Activated T-helper 2 cell treated with anti-CD3 and anti-CD28 coated beads, Interferon-gamma antibody, Interleukin-2, Interleukin-4, amounts not matched to agents 10 μg/mL and 5 μg/mL and 100 μg/mL, durations not matched to agents 14 hours and 24 hours and 36 hours (primary cell): Measurements from ENCODE around the gene RNPEPL1. TPM values are rescaled to one million over a fixed set of nuclear protein-coding genes. Genes with fewer than 3 reads are reported as not detected.

Experiments
- DNase-seq: peaks from one replicate; pipeline ENCODE4 v3.0.0; 2021; ENCODE audit warnings: low spot score
- H3K27ac Mint-ChIP-seq: one replicate; pipeline ENCODE4 v1.8.0; 2021; ENCODE audit warnings: mixed read lengths
- H3K27me3 Mint-ChIP-seq: one replicate; pipeline ENCODE4 v1.8.0; 2021; ENCODE audit warnings: low read depth, mixed read lengths
- H3K36me3 Mint-ChIP-seq: one replicate; pipeline ENCODE4 v1.8.0; 2021; ENCODE audit warnings: low read depth, mixed read lengths
- H3K4me1 Mint-ChIP-seq: one replicate; pipeline ENCODE4 v1.8.0; 2021; ENCODE audit warnings: low read depth, mixed read lengths
- H3K4me3 Mint-ChIP-seq: one replicate; pipeline ENCODE4 v1.8.0; 2021; ENCODE audit warnings: low read depth, mild to moderate bottlenecking, moderate library complexity, mixed read lengths
- H3K9me3 Mint-ChIP-seq: one replicate; pipeline ENCODE4 v1.8.0; 2021; ENCODE audit warnings: mixed read lengths
- intact Hi-C: fragments of 100-400 bp; cut with micrococcal nuclease; formaldehyde crosslinking; loops from one replicate; pipeline ENCODE4 v1.15.1; 2023
- total RNA-seq: library from RNA; stranded (reverse); gene quantifications from 2 replicates; pipeline ENCODE4 v1.2.3, GENCODE V29; 2022

Gene RNPEPL1
- total RNA-seq, 1 donor from 2014 or later: 71.3 TPM

DNA sequence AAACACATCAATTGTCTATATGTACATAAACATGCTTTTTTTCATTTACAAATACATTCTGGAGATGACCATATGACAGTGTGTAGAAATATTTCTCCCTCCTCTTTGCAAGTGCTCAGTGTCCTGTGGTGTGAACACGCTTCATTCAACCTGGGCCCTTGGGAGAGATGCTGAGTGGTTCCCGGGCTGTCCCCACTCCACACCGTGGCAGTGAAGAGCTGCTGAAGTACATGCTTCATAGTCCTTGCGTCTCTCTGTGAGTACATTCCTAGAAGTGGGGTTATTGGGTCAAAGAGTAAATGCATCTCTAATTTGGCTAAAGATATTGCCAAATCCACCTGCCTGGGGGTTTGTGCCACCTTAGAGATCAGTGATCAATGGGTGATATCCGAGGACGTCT, 50.5 kb downstream of the RNPEPL1 start:
- H3K4me3 Mint-ChIP-seq: no peak overlapping the region

GRCh38 chr2:240619506-240620148, 51.3 kb downstream of the RNPEPL1 start:
- Mint-ChIP-seq H3K4me1 (peaks cover 47% of the 10 kb centered on the region), H3K4me3 (no peak overlapping the region), H3K27me3 (no peaks in the 10 kb centered on the region), H3K27ac (peak overlapping the region; percentile 83), H3K36me3 (peaks cover 41% of the 10 kb centered on the region), H3K9me3 (peaks cover 11% of the 10 kb centered on the region)
- DNase-seq: no peak
- intact Hi-C loops: no loop called here

More for the DNA sequence above, 50.5 kb downstream of the RNPEPL1 start:
- Mint-ChIP-seq H3K4me1 (peaks cover 40% of the 10 kb centered on the region), H3K27ac (no peak overlapping the region), H3K36me3 (peaks cover 41% of the 10 kb centered on the region), H3K27me3 (no peaks in the 10 kb centered on the region), H3K9me3 (peaks cover 11% of the 10 kb centered on the region)
- intact Hi-C loops: no loop called here
- DNase-seq: no peak

DNA sequence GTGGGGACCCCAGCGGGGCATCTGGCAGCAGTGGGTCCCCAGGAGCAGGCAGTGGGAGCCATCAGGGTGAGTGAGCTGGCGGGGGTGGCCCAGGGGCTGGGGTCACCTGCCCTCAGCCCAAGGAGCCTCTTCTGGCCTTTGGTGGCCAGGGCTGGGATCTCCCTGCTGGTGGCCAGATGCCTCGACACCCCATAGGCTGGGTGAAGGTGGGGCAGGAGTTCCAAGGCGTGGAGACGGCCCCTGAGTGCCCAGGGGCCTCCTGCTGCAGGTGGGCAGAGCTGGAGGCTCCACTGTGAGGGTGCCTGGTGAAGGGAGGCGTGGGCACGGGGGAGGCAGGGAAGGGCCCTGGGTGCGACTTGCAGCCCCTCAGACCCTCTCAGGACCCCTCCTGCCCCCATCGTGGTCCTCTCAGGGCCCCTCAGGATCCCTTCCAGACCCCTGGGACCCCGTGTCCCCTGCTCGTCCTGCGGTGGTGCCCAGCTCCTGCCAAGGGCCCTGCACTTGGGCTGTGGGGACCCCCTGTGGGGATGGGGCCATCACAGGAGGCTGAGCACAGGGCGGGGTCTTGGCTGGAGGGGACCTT, 52.0 kb downstream of the RNPEPL1 start:
- intact Hi-C loops: no loop called here
- Mint-ChIP-seq H3K4me1 (peaks cover 53% of the 10 kb centered on the region), H3K36me3 (peaks cover 41% of the 10 kb centered on the region), H3K27me3 (no peaks in the 10 kb centered on the region), H3K4me3 (no peak overlapping the region), H3K27ac (peak overlapping the region; percentile 83), H3K9me3 (peaks cover 11% of the 10 kb centered on the region)
- no peak for DNase-seq

- peaks cover 55% of the 10 kb centered on the region for H3K4me1 Mint-ChIP-seq
- no peak for DNase-seq
- no peak overlapping the region for H3K4me3 Mint-ChIP-seq
Observed at GRCh38 chr2:240620859-240621258, 52.6 kb downstream of the RNPEPL1 start.

GRCh38 chr2:240622060-240622411, 53.8 kb downstream of the RNPEPL1 start:
- H3K4me1 Mint-ChIP-seq: peaks cover 61% of the 10 kb centered on the region
- peaks cover 8% of the 10 kb centered on the region for H3K9me3 Mint-ChIP-seq
- no peaks in the 10 kb centered on the region for H3K27me3 Mint-ChIP-seq
- intact Hi-C loops: no loop called here
- peak overlapping the region; percentile 95 for H3K27ac Mint-ChIP-seq
- H3K4me3 Mint-ChIP-seq: no peak overlapping the region
- no peak for DNase-seq
- peaks cover 33% of the 10 kb centered on the region for H3K36me3 Mint-ChIP-seq

More at GRCh38 chr2:240620859-240621258, 52.6 kb downstream of the RNPEPL1 start:
- Mint-ChIP-seq H3K36me3 (peaks cover 36% of the 10 kb centered on the region), H3K9me3 (peaks cover 11% of the 10 kb centered on the region), H3K27ac (peak overlapping the region; percentile 77), H3K27me3 (no peaks in the 10 kb centered on the region)
- intact Hi-C loops: loop anchor here (1.0 kb wide), 3 partner anchors 8 to 55 kb away; partner anchors contain the start of gene CAPN10

- peaks cover 5% of the 10 kb centered on the region for H3K9me3 Mint-ChIP-seq
- DNase-seq: no peak
- H3K36me3 Mint-ChIP-seq: peaks cover 30% of the 10 kb centered on the region
- no peak overlapping the region for H3K4me3 Mint-ChIP-seq
- peak overlapping the region; percentile 95 for H3K27ac Mint-ChIP-seq
- H3K27me3 Mint-ChIP-seq: no peaks in the 10 kb centered on the region
- peaks cover 61% of the 10 kb centered on the region for H3K4me1 Mint-ChIP-seq
- intact Hi-C loops: no loop called here
Observed at GRCh38 chr2:240622531-240623235, 54.4 kb downstream of the RNPEPL1 start.

DNA sequence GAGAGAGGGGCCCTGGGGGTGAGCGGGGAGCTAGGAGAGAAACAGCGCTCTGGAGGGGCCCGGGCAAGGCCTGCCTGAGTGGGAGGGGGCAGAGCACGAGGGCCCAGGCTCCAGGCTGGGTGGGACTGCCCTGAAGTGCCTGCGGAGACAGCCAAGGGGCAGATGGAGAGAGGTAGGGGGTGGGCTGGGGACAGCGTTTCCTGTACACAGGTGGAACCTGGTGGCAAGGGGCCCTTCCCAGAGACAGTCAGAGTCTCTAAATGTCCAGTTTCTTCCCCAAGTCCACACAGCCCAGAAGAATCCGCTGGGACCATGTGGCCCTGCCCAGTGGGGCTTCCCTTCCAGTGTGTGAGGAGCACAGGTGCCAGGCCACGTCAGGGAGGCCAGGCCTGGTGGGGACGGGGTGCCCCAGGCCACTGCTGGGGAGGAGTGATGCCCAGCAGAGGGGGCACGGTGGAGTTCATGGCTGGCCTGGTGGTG, 55.3 kb downstream of the RNPEPL1 start:
- Mint-ChIP-seq H3K27me3 (no peaks in the 10 kb centered on the region), H3K9me3 (no peaks in the 10 kb centered on the region), H3K27ac (peak overlapping the region; percentile 52), H3K4me3 (no peak overlapping the region), H3K36me3 (peaks cover 27% of the 10 kb centered on the region), H3K4me1 (peaks cover 59% of the 10 kb centered on the region)
- intact Hi-C loops: no loop called here
- DNase-seq: no peak

DNA sequence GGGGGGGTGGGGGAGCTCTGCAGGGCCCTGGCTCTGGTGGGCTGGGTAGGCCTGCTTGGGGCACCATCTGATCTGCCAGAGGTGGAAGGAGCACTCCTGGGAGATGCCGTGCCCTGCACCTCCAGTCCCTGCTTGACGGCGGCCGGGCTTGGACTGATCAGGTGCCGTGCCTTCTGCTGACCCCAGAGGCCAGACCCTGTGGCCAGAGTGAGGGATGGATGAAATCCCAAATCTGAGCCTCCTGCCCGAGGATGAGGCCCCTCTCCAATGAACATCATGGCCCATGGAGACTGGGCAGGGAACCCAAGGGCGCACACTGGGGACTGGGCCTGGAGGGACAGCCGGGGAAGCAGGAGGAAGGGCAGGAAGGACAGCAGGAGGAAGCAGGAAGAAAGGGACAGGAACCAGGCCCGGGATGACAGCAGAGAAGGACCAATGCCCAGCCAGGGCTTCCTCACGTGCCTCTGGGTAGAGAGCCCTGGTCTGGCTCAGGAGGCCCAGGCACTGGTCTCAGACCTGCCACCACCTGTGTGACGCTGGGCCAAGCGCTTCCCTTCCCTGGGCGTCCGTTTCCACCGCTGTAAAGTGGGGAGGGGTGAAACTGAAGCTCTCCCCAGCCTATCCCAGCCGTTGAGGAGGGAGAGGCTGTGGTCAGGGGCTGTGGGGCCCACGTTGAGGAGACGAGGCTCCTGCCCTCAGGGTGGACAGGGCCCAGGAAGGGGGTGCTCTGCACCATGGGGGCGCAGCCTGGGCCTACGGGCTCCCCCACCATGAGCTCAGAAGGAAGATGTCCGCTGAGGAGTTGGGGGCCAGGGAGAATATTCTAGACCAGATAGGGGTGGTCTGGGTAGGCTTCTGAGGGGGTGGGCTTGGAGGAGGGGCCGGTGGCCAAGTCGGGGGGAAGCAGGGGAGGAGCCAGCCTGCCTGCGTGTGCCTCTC, 56.0 kb downstream of the RNPEPL1 start:
- intact Hi-C loops: no loop called here

GRCh38 chr2:240624950-240625621, 56.8 kb downstream of the RNPEPL1 start, which contains the start of gene GPR35:
TSS of gene GPR35 (plus strand) at chr2:240625480. CDS start at chr2:240629953, 4,473 bp downstream.
- Mint-ChIP-seq H3K4me1 (peaks cover 47% of the 10 kb centered on the region), H3K27ac (peak within 1 kb of the TSS; percentile 85), H3K4me3 (peak within 1 kb of the TSS; percentile 79), H3K27me3 (no peaks in the 10 kb centered on the region), H3K9me3 (no peaks in the 10 kb centered on the region), H3K36me3 (peaks cover 20% of the 10 kb centered on the region)
- intact Hi-C loops: loop anchor here (1.0 kb wide), 3 partner anchors 13 to 64 kb away; no protein-coding TSS in a partner anchor
- DNase-seq: peak; percentile 79

More for the DNA sequence above, 56.0 kb downstream of the RNPEPL1 start:
- H3K4me1 Mint-ChIP-seq: peaks cover 54% of the 10 kb centered on the region
- peak overlapping the region; percentile 85 for H3K27ac Mint-ChIP-seq
- peak overlapping the region; percentile 79 for H3K4me3 Mint-ChIP-seq
- peaks cover 20% of the 10 kb centered on the region for H3K36me3 Mint-ChIP-seq
- no peaks in the 10 kb centered on the region for H3K9me3 Mint-ChIP-seq
- H3K27me3 Mint-ChIP-seq: no peaks in the 10 kb centered on the region
- no peak for DNase-seq

DNA sequence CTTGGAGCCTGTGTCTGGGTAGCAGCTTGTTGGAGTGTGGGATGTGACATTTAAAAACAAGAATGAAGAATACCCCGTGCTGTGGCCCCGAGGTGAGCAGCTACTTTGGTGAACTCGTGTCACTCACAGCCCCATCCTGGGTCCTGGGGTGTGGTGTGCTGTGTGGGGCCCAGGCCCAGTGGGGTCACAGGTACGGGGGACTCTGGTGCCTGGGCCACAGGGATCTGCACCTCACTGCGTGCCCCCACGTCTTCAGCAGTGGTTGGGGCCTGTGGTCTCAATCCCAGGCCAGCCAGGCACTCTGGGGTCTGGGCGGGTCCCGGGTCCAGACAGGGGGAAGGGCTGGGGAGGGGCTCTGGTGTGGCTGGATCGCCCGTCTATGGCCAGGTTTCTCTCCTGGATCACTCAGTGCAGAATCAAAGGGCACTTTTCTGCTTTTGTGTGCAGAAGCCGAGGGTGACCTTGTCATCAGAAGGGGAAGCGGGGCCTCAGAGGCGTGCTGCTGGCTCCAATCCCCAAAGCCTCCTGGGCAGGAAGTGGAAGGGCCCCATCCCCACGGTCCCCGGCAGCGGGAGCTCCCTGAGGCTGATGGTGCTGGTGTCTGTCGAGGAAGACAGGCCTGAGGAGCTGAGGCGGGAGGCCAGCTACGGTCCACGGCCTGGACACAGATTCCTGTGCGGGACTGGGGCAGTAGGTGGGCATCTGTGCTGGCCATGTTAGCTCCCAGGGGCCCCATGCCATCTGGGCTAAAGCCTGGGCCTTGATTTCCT, 58.4 kb downstream of the RNPEPL1 start:
- peak overlapping the region; percentile 82 for H3K27ac Mint-ChIP-seq
- no peaks in the 10 kb centered on the region for H3K9me3 Mint-ChIP-seq
- H3K27me3 Mint-ChIP-seq: no peaks in the 10 kb centered on the region
- peaks cover 23% of the 10 kb centered on the region for H3K36me3 Mint-ChIP-seq
- H3K4me3 Mint-ChIP-seq: peak overlapping the region; percentile 73
- H3K4me1 Mint-ChIP-seq: peaks cover 36% of the 10 kb centered on the region
- no peak for DNase-seq
- intact Hi-C loops: no loop called here

- peak overlapping the region; percentile 82 for H3K27ac Mint-ChIP-seq
- no peaks in the 10 kb centered on the region for H3K27me3 Mint-ChIP-seq
- DNase-seq: no peak
- peaks cover 32% of the 10 kb centered on the region for H3K36me3 Mint-ChIP-seq
- intact Hi-C loops: no loop called here
- H3K4me3 Mint-ChIP-seq: no peak overlapping the region
- peaks cover 27% of the 10 kb centered on the region for H3K4me1 Mint-ChIP-seq
- peaks cover 10% of the 10 kb centered on the region for H3K9me3 Mint-ChIP-seq
Observed at GRCh38 chr2:240627736-240628506, 59.6 kb downstream of the RNPEPL1 start.
